Measurements from ENCODE around the gene PIGL. TPM values are rescaled to one million over a fixed set of nuclear protein-coding genes. Genes with fewer than 3 reads are reported as not detected.

Gene PIGL
- total RNA-seq, 2 experiments from 2014 or later: 33.4 to 33.6 TPM

GRCh38 chr17:16354585-16354984, 137.6 kb downstream of the PIGL start:
- ChIA-PET POLR2A (no interaction called here), CTCF (interaction anchor here (0.6 to 7.4 kb wide), 2 partner anchors 10 to 165 kb away, joined by 3 to 64 read pairs; no protein-coding TSS in a partner anchor)
- Mint-ChIP-seq H3K27ac (no peak overlapping the region), H3K27me3 (no peaks in the 10 kb centered on the region), H3K9me3 (ENCODE audit: low read depth) (no peaks in the 10 kb centered on the region), H3K36me3 (ENCODE audit: low read depth) (peaks cover 6% of the 10 kb centered on the region), H3K4me3 (peak overlapping the region; percentile 69), H3K4me1 (peaks cover 20% of the 10 kb centered on the region)
- intact Hi-C loops (cut with DNase I, micrococcal nuclease): loop anchor here in 1 of 2 experiments (5.0 kb wide), 1 partner anchor 67 kb away; no protein-coding TSS in a partner anchor
- ATAC-seq (no peak), DNase-seq (no peak)

- DNase-seq (no peak), ATAC-seq (no peak)
- peaks cover 5% of the 10 kb centered on the region for H3K4me1 Mint-ChIP-seq
- no peaks in the 10 kb centered on the region for H3K9me3 Mint-ChIP-seq (ENCODE audit: low read depth)
- H3K36me3 Mint-ChIP-seq (ENCODE audit: low read depth): no peaks in the 10 kb centered on the region
- POLR2A ChIA-PET: no interaction called here
- no peaks in the 10 kb centered on the region for H3K27me3 Mint-ChIP-seq
- intact Hi-C loops (cut with DNase I, micrococcal nuclease): no loop called here
- H3K4me3 Mint-ChIP-seq: no peak overlapping the region
- H3K27ac Mint-ChIP-seq: no peak overlapping the region
- CTCF ChIA-PET: interaction anchor here (1.2 kb wide), 1 partner anchor 163 kb away, joined by 4 read pairs; no protein-coding TSS in a partner anchor
Observed at GRCh38 chr17:16358394-16358793, 141.4 kb downstream of the PIGL start.

- CTCF ChIA-PET: interaction anchor here (2.8 to 5.2 kb wide), 3 partner anchors 12 to 160 kb away, joined by 8 to 69 read pairs (median 24); no protein-coding TSS in a partner anchor
- no peaks in the 10 kb centered on the region for H3K9me3 Mint-ChIP-seq (ENCODE audit: low read depth)
- POLR2A ChIA-PET: no interaction called here
- H3K36me3 Mint-ChIP-seq (ENCODE audit: low read depth): no peaks in the 10 kb centered on the region
- no peaks in the 10 kb centered on the region for H3K27me3 Mint-ChIP-seq
- no peak overlapping the region for H3K4me3 Mint-ChIP-seq
- ATAC-seq (peak; percentile 23), DNase-seq (no peak)
- intact Hi-C loops (cut with DNase I, micrococcal nuclease): loop anchor here in 1 of 2 experiments (5.0 to 10.0 kb wide), 2 partner anchors 53 to 75 kb away; partner anchors contain the start of gene TRPV2
- H3K4me1 Mint-ChIP-seq: no peaks in the 10 kb centered on the region
- H3K27ac Mint-ChIP-seq: no peak overlapping the region
Observed at GRCh38 chr17:16361874-16362273, 144.9 kb downstream of the PIGL start.

GRCh38 chr17:16363749-16364536, 146.9 kb downstream of the PIGL start:
- Mint-ChIP-seq H3K4me3 (no peak overlapping the region), H3K27me3 (no peaks in the 10 kb centered on the region), H3K4me1 (no peaks in the 10 kb centered on the region), H3K9me3 (ENCODE audit: low read depth) (no peaks in the 10 kb centered on the region), H3K36me3 (ENCODE audit: low read depth) (no peaks in the 10 kb centered on the region), H3K27ac (no peak overlapping the region)
- CTCF ChIA-PET: interaction anchor here (0.6 to 5.2 kb wide), 43 partner anchors 10 to 337 kb away, joined by 3 to 69 read pairs (median 4); partner anchors contain the start of genes CENPV, PIGL and TRPV2
- ATAC-seq (peak; percentile 98), DNase-seq (peak; percentile 89)
- intact Hi-C loops (cut with DNase I, micrococcal nuclease): loop anchor here (1.0 to 10.0 kb wide), 4 partner anchors 51 to 157 kb away; partner anchors contain the start of gene TRPV2 (in 2 of the 2)
- POLR2A ChIA-PET: interaction anchor here (0.6 to 1.7 kb wide), 6 partner anchors 17 to 172 kb away, joined by 3 read pairs; partner anchors contain the start of gene UBB

- intact Hi-C loops (cut with DNase I, micrococcal nuclease): loop anchor here in 1 of 2 experiments (1.0 to 10.0 kb wide), 3 partner anchors 50 to 157 kb away; partner anchors contain the start of gene TRPV2
- POLR2A ChIA-PET: interaction anchor here (0.5 to 1.7 kb wide), 3 partner anchors 16 to 108 kb away, joined by 3 read pairs; partner anchors contain the start of gene UBB
Observed at GRCh38 chr17:16364625-16365024, 147.6 kb downstream of the PIGL start.

GRCh38 chr17:16371742-16372141, 154.7 kb downstream of the PIGL start:
- ATAC-seq (no peak), DNase-seq (no peak)
- no peak overlapping the region for H3K4me3 Mint-ChIP-seq
- no peaks in the 10 kb centered on the region for H3K27me3 Mint-ChIP-seq
- intact Hi-C loops (cut with DNase I, micrococcal nuclease): no loop called here
- no peaks in the 10 kb centered on the region for H3K4me1 Mint-ChIP-seq
- CTCF ChIA-PET: interaction anchor here (4.2 kb wide), 1 partner anchor 8 kb away, joined by 24 read pairs; no protein-coding TSS in a partner anchor
- H3K36me3 Mint-ChIP-seq (ENCODE audit: low read depth): no peaks in the 10 kb centered on the region
- no peak overlapping the region for H3K27ac Mint-ChIP-seq
- H3K9me3 Mint-ChIP-seq (ENCODE audit: low read depth): no peaks in the 10 kb centered on the region
- POLR2A ChIA-PET: no interaction called here

More at GRCh38 chr17:16364625-16365024, 147.6 kb downstream of the PIGL start:
- no peaks in the 10 kb centered on the region for H3K4me1 Mint-ChIP-seq
- no peaks in the 10 kb centered on the region for H3K27me3 Mint-ChIP-seq
- CTCF ChIA-PET: interaction anchor here (0.6 to 5.2 kb wide), 25 partner anchors 9 to 338 kb away, joined by 3 to 69 read pairs (median 5); partner anchors contain the start of genes CENPV, PIGL and TRPV2
- DNase-seq (no peak), ATAC-seq (no peak)
- H3K36me3 Mint-ChIP-seq (ENCODE audit: low read depth): no peaks in the 10 kb centered on the region
- H3K27ac Mint-ChIP-seq: no peak overlapping the region
- no peaks in the 10 kb centered on the region for H3K9me3 Mint-ChIP-seq (ENCODE audit: low read depth)
- H3K4me3 Mint-ChIP-seq: no peak overlapping the region

GRCh38 chr17:16374146-16374938, 157.3 kb downstream of the PIGL start:
- no peaks in the 10 kb centered on the region for H3K36me3 Mint-ChIP-seq (ENCODE audit: low read depth)
- H3K27me3 Mint-ChIP-seq: no peaks in the 10 kb centered on the region
- H3K4me1 Mint-ChIP-seq: no peaks in the 10 kb centered on the region
- no peaks in the 10 kb centered on the region for H3K9me3 Mint-ChIP-seq (ENCODE audit: low read depth)
- H3K4me3 Mint-ChIP-seq: no peak overlapping the region
- ATAC-seq: no peak
- no peak for DNase-seq
- POLR2A ChIA-PET: interaction anchor here (0.6 kb wide), 1 partner anchor 8 kb away, joined by 3 read pairs; no protein-coding TSS in a partner anchor
- no peak overlapping the region for H3K27ac Mint-ChIP-seq
- CTCF ChIA-PET: interaction anchor here (0.7 to 4.2 kb wide), 3 partner anchors 10 to 210 kb away, joined by 3 to 24 read pairs (median 4); no protein-coding TSS in a partner anchor
- intact Hi-C loops (cut with DNase I, micrococcal nuclease): no loop called here

Small RNAs within 50 kb of the gene (microRNA-seq; reads per million reads assigned to microRNA genes)
- not detected for gene MIR1288 (ENCODE audit: borderline replicate concordance)

Other genes with a start within 250 kb of the PIGL start
- 10 to 100 TPM; 11.2 to 11.7 TPM for gene ZSWIM7, start 217.5 kb upstream of the PIGL start, total RNA-seq
- 10 to 100 TPM; 21.1 to 22.0 TPM for gene TTC19, start 217.4 kb upstream of the PIGL start, total RNA-seq
- gene NCOR1, start 1.7 kb upstream of the PIGL start, total RNA-seq: 100 to 1,000 TPM; 110 to 155 TPM
- gene CENPV, start 136.3 kb downstream of the PIGL start, total RNA-seq: 100 to 1,000 TPM; 100 to 132 TPM
- 1,000 to 10,000 TPM; 1,578 to 1,806 TPM for gene UBB, start 163.9 kb downstream of the PIGL start, total RNA-seq
- 10 to 100 TPM; 24.3 to 35.6 TPM for gene TRPV2, start 198.4 kb downstream of the PIGL start, total RNA-seq

All from activated CD4-positive, alpha-beta T cell treated with anti-CD3 and anti-CD28 coated beads for 36 hours (primary cell).